K562 (cell line): ENCODE results near the gene KCTD8. TPM values are rescaled to one million over a fixed set of nuclear protein-coding genes. Genes with fewer than 3 reads are reported as not detected.

Experiments used
- ATAC-seq: fragments of 200-7000 bp; cut with Tn5 transposase; 3 replicates; pipeline ENCODE4 v1.9.1; 2020; ENCODE audit warnings: moderate library complexity
- BruUV-seq: library from RNA; stranded (reverse); fragments of 400-500 nt; replicated peaks from 2 replicates; lab custom pipeline; 2021; lab: Mats Ljungman, UMichigan
- CTCF ChIA-PET: fragments of 300-600 bp; formaldehyde crosslinking; extraction: SDS; loops from one replicate; lab custom pipeline; 2021; ENCODE audit warnings: low intra/inter-chr PET ratio; lab: Yijun Ruan, JAX
- POLR2A ChIA-PET: fragments of 300-600, 350-650 bp; sonication (Branson Sonifier 250); formaldehyde crosslinking; extraction: SDS; loops from one replicate; lab custom pipeline; 2021; ENCODE audit warnings: antibody characterized with exemption, inconsistent platforms; lab: Yijun Ruan, JAX
- DNase-seq, 4 experiments: peaks; one replicate each; pipeline versions ENCODE4 v3.0.0 to v3.0.0-alpha.2; 2011 to 2018; ENCODE audit warnings: low spot score in 3 of 4, mixed read lengths in 3 of 4; ENCODE audit errors: extremely low read depth in 1 of 4
- FAIRE-seq: peaks from 2 replicates; lab custom pipeline; 2011; peaks lifted over from hg19 to GRCh38; lab: Jason Lieb, UNC
- H2AFZ ChIP-seq: 2 replicates; pipeline ENCODE4 v1.6.0; 2011; ENCODE audit warnings: low read depth, low read length, control low read depth, inconsistent platforms
- H3K27ac ChIP-seq: fragments of 200-600 bp; 3 replicates; pipeline ENCODE4 v1.8.0; 2011; ENCODE audit warnings: low read depth, mild to moderate bottlenecking, control low read depth, inconsistent platforms, low read length, moderate library complexity, mixed read lengths; ENCODE audit errors: extremely low read depth
- H3K27me3 ChIP-seq, 2 experiments: fragments of 300-600 bp in 1 of 2; 2 replicates in 1 of 2; 3 replicates in 1 of 2; pipeline versions ENCODE4 v1.6.0 to v1.8.0; 2011; ENCODE audit warnings: inconsistent platforms in 2 of 2, low read length in 2 of 2, mild to moderate bottlenecking in 1 of 2, mixed read lengths in 1 of 2, moderate library complexity in 1 of 2; ENCODE audit not compliant: control insufficient read depth in 2 of 2, insufficient read depth in 2 of 2
- H3K36me3 ChIP-seq: fragments of 300-600 bp; 3 replicates; pipeline ENCODE4 v1.8.0; 2011; ENCODE audit warnings: mild to moderate bottlenecking, low read length, inconsistent platforms; ENCODE audit not compliant: control insufficient read depth, insufficient read depth
- H3K4me1 ChIP-seq, 2 experiments: fragments of 200-600 bp in 1 of 2; replicated peaks in 1 of 2; 2 replicates in 1 of 2; 3 replicates in 1 of 2; pipeline versions ENCODE4 v1.5.1 to v1.8.0; 2011; ENCODE audit warnings: inconsistent platforms in 2 of 2, low read length in 2 of 2, mild to moderate bottlenecking in 1 of 2, mixed read lengths in 1 of 2, moderate library complexity in 1 of 2; ENCODE audit not compliant: control insufficient read depth in 2 of 2, insufficient read depth in 2 of 2
- H3K4me2 ChIP-seq: 2 replicates; pipeline ENCODE4 v1.6.1; 2011; ENCODE audit warnings: low read length, control low read depth, inconsistent platforms, mixed read lengths; ENCODE audit not compliant: insufficient read depth
- H3K4me3 ChIP-seq: fragments of 200-600 bp; sonication (generic), shearing (Covaris generic); 2 replicates; pipeline ENCODE4 v1.5.1; 2016; ENCODE audit warnings: control low read depth, inconsistent platforms
- H3K79me2 ChIP-seq: fragments of 200-600 bp; 3 replicates; pipeline ENCODE4 v1.8.0; 2011; ENCODE audit warnings: low read length, inconsistent platforms; ENCODE audit not compliant: control insufficient read depth, insufficient read depth
- H3K9ac ChIP-seq, 2 experiments: 2 replicates each; pipeline versions ENCODE4 v1.6.0 to v1.6.1; 2011; ENCODE audit warnings: low read depth in 2 of 2, low read length in 2 of 2, control low read depth in 1 of 2, inconsistent platforms in 1 of 2, mild to moderate bottlenecking in 1 of 2, mixed read lengths in 1 of 2; ENCODE audit not compliant: insufficient read depth in 1 of 2
- H3K9me1 ChIP-seq: one replicate; pipeline ENCODE4 v1.6.0; 2011; ENCODE audit warnings: inconsistent platforms, mild to moderate bottlenecking, low read length, moderate library complexity; ENCODE audit not compliant: control insufficient read depth, insufficient read depth
- H3K9me3 ChIP-seq: replicated peaks from 2 replicates; pipeline ENCODE4 v1.5.1; 2011; ENCODE audit warnings: low read depth, low read length, inconsistent platforms; ENCODE audit not compliant: control insufficient read depth, insufficient read depth
- H4K20me1 ChIP-seq: replicated peaks from 2 replicates; pipeline ENCODE4 v1.6.1; 2011; ENCODE audit warnings: low read length, inconsistent platforms, mixed read lengths; ENCODE audit not compliant: control insufficient read depth, insufficient read depth
- ASH1L ChIP-seq: fragments of 450-650 bp; IDR thresholded peaks from 2 replicates; pipeline ENCODE4 v1.6.1; 2018; ENCODE audit warnings: borderline replicate concordance, mild to moderate bottlenecking, low read depth; ENCODE audit not compliant: partially characterized antibody
- ESRRA ChIP-seq: fragments of 450-650 bp; IDR thresholded peaks from 2 replicates; pipeline ENCODE4 v1.6.1; 2014; ENCODE audit warnings: low read depth, mild to moderate bottlenecking, moderate library complexity, borderline replicate concordance
- HDAC3 ChIP-seq: fragments of 450-650 bp; IDR thresholded peaks from 2 replicates; pipeline ENCODE4 v1.6.1; 2018; ENCODE audit warnings: borderline replicate concordance, mild to moderate bottlenecking, moderate library complexity; ENCODE audit not compliant: partially characterized antibody
- HOXB6 ChIP-seq: fragments of 250-450 bp; sonication (Bioruptor Pico); IDR thresholded peaks from 2 replicates; pipeline ENCODE4 v1.5.1; 2022; ENCODE audit warnings: mild to moderate bottlenecking, borderline replicate concordance
- JUN ChIP-seq, 2 experiments: sonication (generic) in 1 of 2; formaldehyde crosslinking in 1 of 2; IDR thresholded peaks; 2 replicates each; pipeline versions ENCODE4 v1.6.1 to v1.8.0; 2012 to 2022; ENCODE audit warnings: borderline replicate concordance in 2 of 2, mild to moderate bottlenecking in 2 of 2, improper control_type of control experiment in 1 of 2, low read depth in 1 of 2, low read length in 1 of 2, missing genetic modification reagents in 1 of 2
- KLF10 ChIP-seq: fragments of 250-450 bp; sonication (Bioruptor Pico); IDR thresholded peaks from 2 replicates; pipeline ENCODE4 v1.6.1; 2021; ENCODE audit warnings: matching md5 sums
- MBD2 ChIP-seq: sonication (generic); IDR thresholded peaks from 2 replicates; pipeline ENCODE4 v1.6.1; 2016; ENCODE audit warnings: low read depth, borderline replicate concordance
- NFXL1 ChIP-seq: fragments of 450-650 bp; formaldehyde crosslinking; IDR thresholded peaks from 2 replicates; pipeline ENCODE4 v1.4.0; 2021; ENCODE audit warnings: mild to moderate bottlenecking
- SREBF1 ChIP-seq: fragments of 150-350 bp; IDR thresholded peaks from 2 replicates; pipeline ENCODE4 v1.6.1; 2014; ENCODE audit warnings: antibody characterized with exemption, low read depth, low read length, borderline replicate concordance
- ZNF282 ChIP-seq: sonication (generic); formaldehyde crosslinking; IDR thresholded peaks from 2 replicates; pipeline ENCODE4 v1.8.1; 2023; ENCODE audit warnings: missing genetic modification reagents
- ZNF668 ChIP-seq: fragments of 250-450 bp; sonication (Bioruptor Pico); IDR thresholded peaks from 2 replicates; pipeline ENCODE4 v1.8.0; 2022; ENCODE audit warnings: mild to moderate bottlenecking, inconsistent platforms
- WGBS: fragments of 100-300 bp; shearing (Covaris generic); methylation state at CpG from one replicate; pipeline ENCODE4 v1.1.6; 2016; ENCODE audit warnings: low coverage, mixed read lengths; ENCODE audit not compliant: insufficient coverage; ENCODE audit errors: missing lambda C conversion rate; 5-methylcytosine and 5-hydroxymethylcytosine counted together
- in situ Hi-C: fragments of 300-500 bp; cut with MboI; formaldehyde crosslinking; loops from 4 replicates; pipeline ENCODE4 v1.15.0; 2018; ENCODE audit warnings: inconsistent platforms, mixed read lengths
- intact Hi-C: fragments of 100-400 bp; cut with micrococcal nuclease; formaldehyde crosslinking; loops from 2 replicates; pipeline ENCODE4 v1.14.2; 2022
- polyA plus RNA-seq, 8 experiments: library from polyadenylated mRNA; depleted of rRNA in 4 of 8; stranded (reverse) in 5 of 8; unstranded in 3 of 8; fragments of >200 nt; fragmentation: Nextera tagmentation in 2 of 8; fragmentation: Illumina TruSeq in 1 of 8; extraction: Ambion mirVana in 2 of 8; extraction: Trizol in 1 of 8; gene quantifications; 2 replicates each; pipeline versions ENCODE4 v1.2.1 to v1.2.3, GENCODE V29; 2011 to 2014; ENCODE audit warnings: inconsistent platforms in 1 of 8, missing spikeins in 1 of 8
- total RNA-seq, 7 experiments: library from RNA; depleted of rRNA in 6 of 7; stranded (reverse); fragments of >200 nt in 6 of 7; fragmentation: Illumina TruSeq in 2 of 7; extraction: Trizol in 2 of 7; gene quantifications; 2 replicates each; pipeline versions ENCODE4 v1.2.1 to v1.2.3, GENCODE V29; 2011 to 2021; ENCODE audit warnings: low replicate concordance in 1 of 7

The KCTD8 gene
- total and polyA plus RNA-seq, 9 of the 15 experiments (the other 6 are each of a cell fraction or from before 2014, with no cell fraction given) = not detected

DNA sequence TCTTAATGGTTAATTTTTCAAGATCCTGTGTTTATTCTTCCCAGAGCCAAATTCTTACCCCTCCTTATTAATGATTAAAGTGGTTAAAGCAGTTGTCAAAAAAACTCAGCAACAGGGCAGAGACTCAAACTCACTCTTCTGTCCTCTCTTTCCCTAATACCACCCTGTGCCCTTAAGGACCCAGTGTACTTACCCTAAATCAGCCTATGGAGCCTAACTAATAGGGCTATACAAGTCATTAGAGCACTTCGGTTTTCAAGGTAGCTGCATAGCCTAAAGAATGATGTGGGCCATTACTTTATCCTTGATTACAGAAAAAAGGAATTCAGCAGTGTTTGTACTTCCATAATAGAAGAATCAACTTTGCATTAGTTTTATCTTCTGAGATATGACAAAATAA is 216.3 kb downstream of the KCTD8 start:
- H3K4me2 ChIP-seq = no peak overlapping the region
- ATAC-seq (no peak), DNase-seq (no peak), FAIRE-seq (no peak)
- no peak overlapping the region for H3K9ac ChIP-seq
- intact Hi-C loops = no loop called here
- H3K27ac ChIP-seq = no peak overlapping the region
- no peaks in the 10 kb centered on the region for H4K20me1 ChIP-seq
- H3K36me3 ChIP-seq = no peaks in the 10 kb centered on the region
- BruUV-seq = no TSS peak
- no peaks in the 10 kb centered on the region for H3K4me1 ChIP-seq
- ChIA-PET CTCF (no interaction called here), POLR2A (no interaction called here)
- in situ Hi-C loops = no loop called here
- no peak overlapping the region for H3K4me3 ChIP-seq
- H3K9me1 ChIP-seq = no peaks in the 10 kb centered on the region
- H3K9me3 ChIP-seq = no peaks in the 10 kb centered on the region; the same call in 1 of the 2 replicates
- TF ChIP-seq ESRRA (no peak), ZNF668 (CRISPR knock-in tag) (no peak), SREBF1 (no peak), HDAC3 (no peak), NFXL1 (CRISPR knock-in tag) (no peak), ASH1L (no peak)
- 0% methylated on average over 1 of the region's 1 CpG for WGBS
- no peaks in the 10 kb centered on the region for H3K27me3 ChIP-seq
- H2AFZ ChIP-seq = no peak overlapping the region
- no peaks in the 10 kb centered on the region for H3K79me2 ChIP-seq

DNA sequence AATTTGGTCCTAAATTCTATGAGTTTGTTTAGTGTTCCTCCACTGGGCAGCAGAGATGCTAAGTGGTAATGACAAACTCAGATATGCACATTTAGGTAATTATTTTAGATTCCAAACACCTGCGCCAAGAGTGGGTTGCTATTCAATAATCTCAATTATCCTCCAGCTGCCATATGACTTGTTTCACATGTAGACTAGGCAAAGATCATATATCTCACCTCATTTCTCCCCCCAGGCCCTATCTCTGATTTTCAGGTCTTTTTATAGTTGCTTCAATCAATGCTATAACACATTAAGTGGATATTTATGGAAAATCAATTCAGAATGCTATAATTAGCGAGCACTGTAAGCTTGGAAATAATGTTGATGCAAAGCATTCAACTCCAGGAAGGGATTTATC is 217.6 kb downstream of the KCTD8 start:
- FAIRE-seq (no peak), DNase-seq (no peak), ATAC-seq (no peak)
- CTCF ChIA-PET = no interaction called here
- Histone ChIP-seq H4K20me1 (no peaks in the 10 kb centered on the region), H3K4me2 (no peak overlapping the region), H3K27ac (no peak overlapping the region), H3K27me3 (no peaks in the 10 kb centered on the region), H3K4me1 (no peaks in the 10 kb centered on the region), H3K9me1 (no peaks in the 10 kb centered on the region), H3K9ac (no peak overlapping the region), H3K79me2 (no peaks in the 10 kb centered on the region), H3K9me3 (no peaks in the 10 kb centered on the region; the same call in 1 of the 2 replicates), H3K4me3 (no peak overlapping the region), H3K36me3 (no peaks in the 10 kb centered on the region), H2AFZ (no peak overlapping the region)
- 0% methylated on average over 2 of the region's 2 CpGs for WGBS
- intact Hi-C loops (no loop called here), in situ Hi-C loops (no loop called here)
- BruUV-seq = no TSS peak
- POLR2A ChIA-PET = no interaction called here
- TF ChIP-seq MBD2 = no peak
- no peak for TF ChIP-seq KLF10 (CRISPR knock-in tag)
- no peak for TF ChIP-seq JUN (IDR thresholded peaks at IDR 0.05; ENCODE audit: borderline replicate concordance, low read depth, low read length)
- TF ChIP-seq JUN (CRISPR knock-in tag; IDR thresholded peaks at IDR 0.05; ENCODE audit: borderline replicate concordance) = no peak
- TF ChIP-seq ZNF282 (CRISPR knock-in tag) = no peak
- TF ChIP-seq HOXB6 (CRISPR knock-in tag) = no peak
